Mononuclear cell (primary cell): ENCODE measurements around the gene TLE4. TPM values are rescaled to one million over a fixed set of nuclear protein-coding genes. Genes with fewer than 3 reads are reported as not detected.
"Not testable (repeated sequence)": the region's sequence is repeated elsewhere in the genome, so short reads cannot be mapped to it uniquely, and the experiment has no call there.

Experiments used
- H3K27me3 ChIP-seq: 2 replicates; pipeline ENCODE4 v1.6.0; 2011; ENCODE audit warnings: low read length, control low read depth; ENCODE audit not compliant: insufficient read depth
- H3K4me1 ChIP-seq: 2 replicates; pipeline ENCODE4 v1.5.1; 2011; ENCODE audit warnings: mild to moderate bottlenecking, low read length, control low read depth; ENCODE audit not compliant: insufficient read depth
- H3K4me3 ChIP-seq: 2 replicates; pipeline ENCODE4 v1.5.1; 2011; ENCODE audit warnings: mild to moderate bottlenecking, low read length, moderate library complexity
- H3K9me3 ChIP-seq: 2 replicates; pipeline ENCODE4 v1.5.1; 2011; ENCODE audit warnings: low read depth, mild to moderate bottlenecking, control low read depth, low read length
- total RNA-seq: library from RNA; depleted of rRNA; stranded (reverse); fragments of >200 nt; gene quantifications from one replicate; pipeline ENCODE4 v1.2.3, GENCODE V29; 2012

Gene TLE4
- total RNA-seq, 1 donor: 150 TPM

DNA sequence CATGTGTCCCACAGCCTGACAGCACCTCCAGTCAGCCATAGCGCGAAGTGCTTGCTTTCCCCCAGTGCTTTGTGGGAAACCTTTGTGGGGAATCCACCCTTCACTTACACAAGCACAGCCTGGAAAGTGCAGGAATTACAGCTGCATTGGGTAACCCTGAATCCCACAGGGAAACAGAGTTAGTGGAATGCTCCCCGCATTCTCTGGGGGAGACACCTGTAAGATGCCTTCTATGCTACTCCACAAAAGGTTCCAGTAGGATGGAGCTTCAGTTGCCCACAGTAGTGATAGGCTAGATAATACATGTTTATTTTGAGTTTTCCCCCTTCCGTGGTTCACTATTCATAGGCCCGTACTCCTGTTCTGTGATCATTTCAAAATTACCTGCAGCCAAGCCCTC lies 60.3 kb downstream of the TLE4 start:
- H3K9me3 ChIP-seq: no peaks in the 10 kb centered on the region
- no peaks in the 10 kb centered on the region for H3K27me3 ChIP-seq
- H3K4me3 ChIP-seq: no peak overlapping the region
- H3K4me1 ChIP-seq: peaks cover 25% of the 10 kb centered on the region

DNA sequence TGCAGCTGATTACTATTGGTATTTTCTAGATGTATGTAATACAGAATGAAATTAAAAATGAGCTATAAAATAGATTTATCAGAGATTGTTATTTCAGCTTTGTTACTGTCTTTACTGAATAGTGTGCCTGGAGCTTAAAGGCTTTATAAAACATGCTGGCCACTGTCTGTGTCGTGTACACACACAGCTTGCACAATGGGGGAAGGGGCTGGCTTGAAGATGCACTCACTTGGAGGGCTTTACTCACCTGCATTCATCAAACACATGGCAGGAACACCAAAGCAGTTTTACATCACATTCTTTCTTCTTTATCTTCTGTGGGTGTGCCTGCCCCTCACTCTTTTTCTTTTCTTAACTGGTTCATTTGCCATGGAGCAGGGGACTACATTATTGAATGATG lies 60.9 kb downstream of the TLE4 start:
- H3K4me1 ChIP-seq: peaks cover 25% of the 10 kb centered on the region

DNA sequence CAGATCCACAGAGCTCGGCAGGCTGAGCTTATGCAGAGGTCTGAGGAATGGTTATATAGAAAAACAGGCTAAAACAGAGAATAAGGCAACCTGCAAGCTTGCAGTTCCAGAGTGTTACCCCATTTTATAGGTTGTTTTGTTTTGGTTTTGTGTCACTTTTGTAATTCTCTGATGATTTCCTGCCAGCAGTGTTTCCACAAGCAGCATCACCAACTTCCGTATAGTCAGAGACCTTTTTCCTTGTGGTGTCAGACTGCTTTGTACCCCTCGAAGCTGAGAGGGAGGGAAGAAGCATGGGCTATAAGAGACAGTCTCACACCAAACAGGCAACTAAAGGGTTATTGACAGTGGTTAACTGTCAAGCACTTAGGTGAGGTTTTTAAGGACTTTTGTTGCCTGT lies 61.8 kb downstream of the TLE4 start:
- no peaks in the 10 kb centered on the region for H3K9me3 ChIP-seq
- H3K4me1 ChIP-seq: peaks cover 25% of the 10 kb centered on the region
- no peak overlapping the region for H3K4me3 ChIP-seq
- H3K27me3 ChIP-seq: no peaks in the 10 kb centered on the region

More for the DNA sequence above, 60.9 kb downstream of the TLE4 start:
- Histone ChIP-seq H3K4me3 (no peak overlapping the region), H3K9me3 (no peaks in the 10 kb centered on the region), H3K27me3 (no peaks in the 10 kb centered on the region)

DNA sequence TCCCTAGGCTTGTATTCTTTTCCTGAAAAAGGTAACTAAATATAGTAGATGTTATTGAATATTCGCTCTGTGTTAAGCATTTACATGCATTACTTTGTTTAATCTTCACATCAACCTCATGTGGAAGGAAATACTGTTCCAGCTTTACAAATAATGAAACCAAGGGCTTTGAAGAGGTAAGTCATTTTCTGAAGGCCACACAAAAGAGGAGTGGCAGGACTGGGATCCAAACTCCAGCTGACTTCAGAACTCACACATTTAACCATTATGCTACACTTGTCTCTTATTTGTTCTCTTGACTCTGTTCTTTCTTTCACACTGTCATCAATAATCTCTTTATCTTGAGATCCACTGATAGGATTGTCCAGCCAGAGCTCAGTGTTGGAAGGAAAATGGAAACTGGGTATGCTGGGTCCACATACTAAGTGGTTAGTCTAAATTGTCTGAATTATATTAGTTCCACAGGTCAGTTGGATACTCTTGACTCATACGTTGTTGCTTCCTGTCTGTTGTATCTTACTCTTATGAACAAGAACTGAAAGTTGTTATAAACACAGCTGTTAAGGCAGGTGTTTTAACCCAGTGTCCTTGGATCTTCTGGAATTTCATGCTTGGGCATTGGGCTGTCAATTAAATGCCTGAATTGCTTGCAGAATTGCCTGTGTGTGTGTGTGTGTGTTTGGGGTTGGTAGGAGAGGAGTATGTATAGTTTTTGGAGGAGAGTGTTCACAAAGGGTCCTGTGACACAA lies 65.6 kb downstream of the TLE4 start:
- H3K9me3 ChIP-seq: no peaks in the 10 kb centered on the region
- no peak overlapping the region for H3K4me3 ChIP-seq
- no peaks in the 10 kb centered on the region for H3K27me3 ChIP-seq
- peaks cover 12% of the 10 kb centered on the region for H3K4me1 ChIP-seq

DNA sequence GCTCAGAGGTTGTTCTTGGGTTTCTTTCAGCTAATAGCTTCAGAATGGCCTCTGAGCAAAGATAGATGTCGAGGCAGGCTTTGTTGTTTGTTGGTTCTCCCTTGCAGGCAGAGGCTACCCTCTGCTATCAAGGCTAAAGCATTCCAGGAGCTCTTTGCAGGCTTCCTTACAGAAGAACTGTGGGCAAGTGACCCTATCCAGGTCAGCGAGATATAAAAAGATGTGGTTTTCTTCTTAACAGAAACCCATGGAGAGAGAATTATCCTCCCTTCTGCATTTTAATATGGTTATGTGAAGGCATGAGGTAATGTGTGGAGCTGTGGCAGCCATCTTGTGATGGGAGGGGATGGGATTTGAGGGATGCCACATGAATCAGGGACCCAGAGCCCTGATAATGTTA lies 67.0 kb downstream of the TLE4 start:
- H3K4me1 ChIP-seq: no peaks in the 10 kb centered on the region
- H3K27me3 ChIP-seq: no peaks in the 10 kb centered on the region
- H3K4me3 ChIP-seq: no peak overlapping the region
- H3K9me3 ChIP-seq: peaks cover 8% of the 10 kb centered on the region

DNA sequence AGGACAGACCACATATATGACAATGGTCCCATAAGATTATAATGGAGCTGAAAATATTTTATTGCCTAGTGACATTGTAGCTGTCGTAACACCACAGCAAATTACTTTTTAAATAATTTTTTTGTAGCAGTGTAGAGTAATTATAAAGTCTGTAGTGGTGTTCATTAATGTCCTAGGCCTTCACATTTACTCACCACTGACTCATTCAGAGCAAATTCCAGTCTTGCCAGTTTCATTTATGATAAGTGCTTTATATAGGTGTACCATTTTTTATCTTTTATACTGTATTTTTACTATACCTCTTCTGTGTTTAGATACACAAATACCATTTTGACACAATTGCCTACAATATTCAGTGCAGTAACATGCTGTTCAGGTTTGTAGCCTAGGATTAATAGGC lies 67.6 kb downstream of the TLE4 start:
- no peaks in the 10 kb centered on the region for H3K4me1 ChIP-seq
- H3K4me3 ChIP-seq: no peak overlapping the region
- peaks cover 14% of the 10 kb centered on the region for H3K9me3 ChIP-seq
- no peaks in the 10 kb centered on the region for H3K27me3 ChIP-seq

DNA sequence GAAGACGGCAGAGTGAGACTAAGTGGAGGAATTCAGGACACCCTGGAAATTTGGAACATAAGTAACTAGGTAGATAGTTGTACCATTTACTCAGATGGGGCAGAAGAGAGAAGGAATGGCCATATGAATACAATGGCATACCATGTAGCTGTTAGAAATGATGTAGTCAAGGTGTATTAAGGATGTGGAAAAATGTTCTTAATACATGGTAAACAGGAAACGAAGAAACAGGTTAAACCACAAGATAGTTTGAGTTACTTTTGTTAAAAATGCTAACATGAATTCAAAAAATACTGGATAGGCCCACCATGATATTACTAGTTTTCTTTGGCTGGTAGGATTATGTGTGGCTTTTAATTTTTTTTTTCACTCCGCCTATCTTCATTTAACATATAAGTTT lies 68.3 kb downstream of the TLE4 start:
- H3K4me1 ChIP-seq, H3K27me3 ChIP-seq, H3K4me3 ChIP-seq: not testable (repeated sequence)
- H3K9me3 ChIP-seq: peaks cover 14% of the 10 kb centered on the region

DNA sequence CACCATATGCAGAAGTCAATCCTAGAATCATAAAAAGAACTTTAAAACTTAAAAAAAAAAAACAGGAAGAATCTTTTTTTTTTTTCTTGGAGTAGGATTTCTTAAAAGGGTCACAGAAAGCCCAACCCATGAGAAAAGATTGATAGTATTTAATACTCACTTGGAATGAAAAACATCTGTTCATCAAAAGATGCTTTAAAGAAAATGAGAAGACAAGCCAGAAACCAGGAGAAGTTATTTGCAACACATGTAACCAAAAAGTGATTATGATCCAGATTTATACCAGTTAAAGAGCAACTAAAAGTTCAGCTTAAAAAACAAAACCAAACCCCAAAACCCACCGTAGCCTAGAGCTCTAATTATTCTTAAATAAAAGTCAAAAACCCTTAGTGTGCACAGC lies 69.3 kb downstream of the TLE4 start:
- peaks cover 14% of the 10 kb centered on the region for H3K9me3 ChIP-seq
- H3K4me1 ChIP-seq: no peaks in the 10 kb centered on the region
- no peak overlapping the region for H3K4me3 ChIP-seq
- no peaks in the 10 kb centered on the region for H3K27me3 ChIP-seq

DNA sequence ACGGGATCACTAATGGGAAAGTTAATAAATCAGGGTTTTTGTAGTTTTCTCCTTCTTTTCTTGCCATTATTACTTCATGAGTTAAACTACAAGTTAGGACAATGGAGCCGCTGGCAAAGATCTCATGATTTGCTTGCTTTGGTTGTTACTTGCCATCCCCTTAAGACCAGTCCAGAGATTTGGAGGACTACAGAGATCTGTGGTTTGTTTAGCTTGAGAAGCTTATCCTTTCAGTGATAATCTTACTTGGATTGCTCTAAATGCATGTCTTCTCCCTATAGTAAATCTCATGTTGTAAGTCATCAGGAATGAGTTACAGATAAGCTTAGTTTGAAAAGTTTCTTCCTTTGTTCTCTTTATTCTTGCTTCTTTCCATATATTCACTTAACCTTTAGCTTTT lies 70.9 kb downstream of the TLE4 start:
- no peak overlapping the region for H3K4me3 ChIP-seq
- H3K4me1 ChIP-seq: no peaks in the 10 kb centered on the region
- H3K27me3 ChIP-seq: no peaks in the 10 kb centered on the region
- peaks cover 14% of the 10 kb centered on the region for H3K9me3 ChIP-seq

DNA sequence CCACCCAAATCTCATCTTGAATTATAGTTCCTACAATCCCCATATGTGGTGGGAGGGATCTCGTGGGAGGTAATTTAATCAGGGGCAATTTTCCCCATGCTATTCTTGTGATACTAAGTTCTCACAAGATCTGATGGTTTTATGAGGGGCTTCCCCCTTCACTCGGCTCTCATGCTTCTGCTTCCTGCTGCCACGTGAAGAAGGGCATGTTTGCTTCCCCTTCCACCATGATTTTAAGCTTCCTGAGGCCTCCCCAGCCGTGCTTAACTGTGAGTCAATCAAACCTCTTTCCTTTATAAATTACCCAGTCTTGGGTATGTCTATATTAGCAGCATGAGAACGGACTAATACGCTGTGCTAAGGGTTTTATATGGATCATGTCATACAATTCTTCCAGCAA lies 72.3 kb downstream of the TLE4 start:
- Histone ChIP-seq H3K27me3 (no peaks in the 10 kb centered on the region), H3K4me1 (no peaks in the 10 kb centered on the region), H3K9me3 (peaks cover 14% of the 10 kb centered on the region), H3K4me3 (no peak overlapping the region)

DNA sequence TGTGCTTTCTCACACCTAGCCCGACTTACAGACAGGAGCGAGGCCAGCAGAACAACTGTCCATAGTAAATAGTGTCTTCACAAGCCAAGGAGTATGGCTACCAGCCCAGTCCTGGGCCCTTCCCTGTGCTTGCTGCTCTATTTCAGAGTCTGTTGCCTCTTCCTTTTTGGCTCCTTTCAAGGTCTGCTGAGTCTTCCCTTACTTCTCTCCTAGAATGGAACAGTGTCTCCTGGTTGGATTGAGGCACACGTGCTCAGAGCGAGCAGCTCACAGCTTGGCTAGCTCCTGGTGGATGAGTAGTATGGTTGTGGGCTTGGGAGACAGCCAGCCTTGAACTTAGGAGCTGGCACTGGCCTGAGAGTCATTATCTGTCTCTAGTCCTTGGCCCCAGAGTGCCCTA lies 72.8 kb downstream of the TLE4 start:
- Histone ChIP-seq H3K4me1 (no peaks in the 10 kb centered on the region), H3K27me3 (no peaks in the 10 kb centered on the region), H3K4me3 (no peak overlapping the region), H3K9me3 (peaks cover 14% of the 10 kb centered on the region)

DNA sequence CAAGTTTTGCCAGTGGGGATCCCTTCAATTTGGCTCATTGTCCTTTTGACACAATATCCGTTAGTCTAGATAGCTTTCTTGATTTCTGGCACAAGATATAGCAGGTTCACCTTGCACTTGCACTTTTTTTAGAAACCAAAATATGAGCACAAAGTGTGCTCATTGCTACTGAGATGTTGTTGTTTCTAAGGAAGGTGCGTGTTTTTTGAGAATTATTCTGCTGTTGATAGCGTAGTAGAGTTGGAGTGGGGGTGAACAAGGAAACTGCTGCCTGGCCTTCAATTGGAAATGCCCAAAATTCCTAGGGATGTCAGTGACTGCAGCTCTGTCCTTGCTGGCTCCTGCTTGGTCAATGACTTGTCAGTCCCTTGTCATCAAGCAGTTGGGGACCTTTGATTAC lies 73.3 kb downstream of the TLE4 start:
- H3K9me3 ChIP-seq: peaks cover 14% of the 10 kb centered on the region
- no peak overlapping the region for H3K4me3 ChIP-seq
- peaks cover 3% of the 10 kb centered on the region for H3K4me1 ChIP-seq
- no peaks in the 10 kb centered on the region for H3K27me3 ChIP-seq

DNA sequence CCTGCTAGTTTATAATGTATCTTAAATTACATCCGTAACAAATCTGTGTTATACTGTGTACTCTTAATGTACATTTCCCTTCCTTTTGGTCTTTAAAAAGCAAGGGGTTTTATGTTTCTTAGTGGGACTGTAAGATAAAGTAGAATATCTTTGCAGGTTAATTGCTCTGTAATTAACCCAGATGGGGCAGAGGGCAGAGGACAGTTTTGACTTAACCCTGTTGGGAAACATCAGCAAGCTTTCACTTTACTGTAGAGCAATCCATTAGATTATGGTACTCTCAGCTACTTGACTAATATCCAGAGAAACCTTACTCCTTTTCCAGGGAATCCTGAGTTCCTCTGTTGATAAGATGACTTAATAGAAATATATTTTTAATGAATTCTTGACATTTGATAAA lies 74.3 kb downstream of the TLE4 start:
- Histone ChIP-seq H3K4me3 (no peak overlapping the region), H3K27me3 (no peaks in the 10 kb centered on the region), H3K9me3 (peaks cover 14% of the 10 kb centered on the region), H3K4me1 (peaks cover 12% of the 10 kb centered on the region)

DNA sequence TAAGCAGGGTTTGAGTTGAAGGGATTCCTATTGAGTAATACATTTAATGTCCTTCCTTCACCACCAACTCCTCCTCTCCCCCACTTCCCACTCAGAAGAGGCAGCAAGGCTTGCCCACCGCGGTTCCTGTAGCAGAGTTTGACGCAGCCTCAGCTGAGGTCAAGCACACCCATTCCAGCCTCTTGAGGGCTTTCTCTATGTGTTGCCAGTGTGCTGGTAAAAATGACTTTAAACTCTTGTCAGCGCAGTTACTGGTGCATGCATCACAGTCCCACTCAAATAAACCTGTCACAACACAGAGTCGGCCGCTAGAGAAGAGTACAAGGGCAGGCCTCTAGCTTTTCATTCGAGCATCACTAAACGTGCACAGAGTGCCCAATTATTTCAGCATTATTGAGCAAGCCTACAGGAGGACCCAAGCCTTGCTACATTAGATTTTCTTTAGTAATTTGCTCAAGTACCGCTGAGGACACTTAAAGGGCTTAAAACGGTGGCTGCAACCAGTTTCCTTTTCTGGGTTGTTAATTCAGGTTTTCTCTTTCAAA lies 79.6 kb downstream of the TLE4 start:
- H3K4me1 ChIP-seq: peaks cover 18% of the 10 kb centered on the region
- H3K27me3 ChIP-seq: no peaks in the 10 kb centered on the region
- no peaks in the 10 kb centered on the region for H3K9me3 ChIP-seq
- H3K4me3 ChIP-seq: no peak overlapping the region

DNA sequence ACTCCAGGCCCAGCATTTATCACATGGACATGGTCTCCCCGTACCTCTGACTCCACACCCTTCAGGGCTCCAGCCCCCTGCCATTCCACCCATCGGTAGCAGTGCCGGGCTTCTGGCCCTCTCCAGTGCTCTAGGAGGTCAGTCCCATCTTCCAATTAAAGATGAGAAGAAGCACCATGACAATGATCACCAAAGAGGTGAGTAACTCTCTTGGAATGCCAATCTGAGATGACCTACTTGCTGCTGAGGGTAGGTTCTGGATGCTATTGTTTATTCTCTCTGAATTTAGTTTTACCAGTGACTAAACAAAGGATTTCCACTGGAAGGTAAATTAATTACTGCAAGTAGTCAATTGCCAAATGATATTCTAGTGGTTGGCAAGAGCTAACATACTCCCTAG lies 80.8 kb downstream of the TLE4 start:
- H3K4me3 ChIP-seq: no peak overlapping the region
- H3K4me1 ChIP-seq: peaks cover 18% of the 10 kb centered on the region
- no peaks in the 10 kb centered on the region for H3K9me3 ChIP-seq
- H3K27me3 ChIP-seq: no peaks in the 10 kb centered on the region
